GM18499 (cell line): ENCODE results near the gene DUSP22.
"Not testable (repeated sequence)": the region's sequence is repeated elsewhere in the genome, so short reads cannot be mapped to it uniquely, and the experiment has no call there.

Experiments
- ATAC-seq: cut with Tn5 transposase; IDR thresholded peaks from one replicate; pipeline ENCODE4 v1.9.1; 2021; ENCODE audit warnings: moderate number of reproducible peaks; ENCODE audit not compliant: insufficient read depth, unreplicated experiment

DUSP22 gene

DNA sequence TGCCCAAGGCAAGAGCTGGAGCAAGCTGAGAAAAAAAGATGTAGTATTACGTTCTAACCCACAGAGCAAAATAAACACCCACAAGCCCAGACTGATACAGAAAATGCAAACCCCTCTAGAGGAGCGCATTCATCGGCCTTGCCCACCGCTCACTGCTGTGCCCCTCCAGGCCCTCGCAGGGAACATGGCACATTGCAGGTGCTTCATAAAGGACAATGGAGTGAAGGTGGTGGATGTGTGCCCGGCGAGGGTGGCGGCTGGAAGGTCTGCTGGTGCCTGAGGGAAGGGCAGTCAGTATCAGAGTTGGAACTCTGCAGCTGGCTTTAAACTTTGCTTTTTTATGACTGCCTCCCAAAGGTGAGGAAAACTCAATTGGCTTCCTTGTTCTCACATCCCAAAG is 80.7 kb downstream of the DUSP22 start:
- ATAC-seq, result no peak

DNA sequence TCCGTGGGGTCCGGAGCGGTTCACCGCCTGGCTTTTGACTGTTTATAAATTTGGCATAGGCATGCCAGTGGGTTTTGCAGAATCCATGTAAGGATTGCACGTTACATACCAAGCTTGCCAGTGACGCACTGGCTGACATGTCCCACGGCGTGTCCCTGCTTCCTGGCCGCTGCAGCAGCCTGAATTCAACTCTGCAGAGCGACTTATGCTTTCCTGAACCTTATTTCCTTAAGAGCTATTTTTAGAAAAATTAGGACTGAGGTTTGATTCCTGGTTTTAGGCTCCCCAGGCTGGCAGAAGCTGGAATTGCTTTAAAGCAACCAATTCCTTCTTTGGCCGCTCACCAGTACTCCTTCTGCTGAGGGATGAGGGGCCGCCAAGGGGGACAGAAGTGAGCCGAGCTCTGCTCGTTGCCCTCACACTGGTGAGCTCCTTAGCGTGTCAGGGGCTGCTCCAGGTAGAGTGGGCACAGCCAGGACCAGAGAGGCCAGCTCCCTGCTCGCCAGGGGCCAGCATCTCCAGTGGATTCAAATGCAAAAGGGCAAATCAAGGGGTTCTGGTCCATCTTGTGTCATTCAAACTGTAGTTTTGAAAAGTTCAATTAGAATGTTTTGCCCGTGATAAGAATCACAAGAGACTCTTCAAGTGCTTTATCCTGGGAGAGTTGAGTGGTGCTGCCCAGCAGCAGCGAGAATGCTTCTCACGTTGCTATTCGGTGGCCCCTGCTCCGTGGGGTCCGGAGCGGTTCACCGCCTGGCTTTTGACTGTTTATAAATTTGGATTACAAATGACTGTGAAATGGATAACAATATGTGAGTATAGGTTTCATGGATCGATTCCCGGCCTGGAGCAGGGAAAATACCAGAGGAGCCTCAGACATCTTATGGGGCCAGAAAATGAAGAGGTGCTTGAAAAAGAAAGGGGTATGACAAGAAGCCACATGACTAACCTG is 81.8 kb downstream of the DUSP22 start:
- ATAC-seq, result no peak

DNA sequence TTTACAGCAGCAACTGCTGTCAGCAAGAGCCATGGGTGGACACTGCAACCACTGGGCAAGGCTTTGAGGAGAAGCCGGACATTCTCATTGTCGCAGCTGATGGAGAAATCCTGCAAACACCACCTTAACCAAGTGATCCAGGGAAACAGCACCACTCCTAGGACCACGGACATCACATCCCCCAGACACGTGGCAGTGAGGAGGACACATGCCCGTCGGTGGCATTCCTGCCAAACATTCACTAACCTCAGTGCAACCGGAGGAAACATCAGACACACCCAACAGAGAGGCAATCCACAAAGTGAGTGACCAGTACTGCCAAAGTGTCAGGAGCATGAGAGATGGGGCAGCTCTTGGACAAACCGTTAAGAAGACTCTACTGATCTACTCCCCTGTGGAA is 82.7 kb downstream of the DUSP22 start:
- ATAC-seq, result no peak

DNA sequence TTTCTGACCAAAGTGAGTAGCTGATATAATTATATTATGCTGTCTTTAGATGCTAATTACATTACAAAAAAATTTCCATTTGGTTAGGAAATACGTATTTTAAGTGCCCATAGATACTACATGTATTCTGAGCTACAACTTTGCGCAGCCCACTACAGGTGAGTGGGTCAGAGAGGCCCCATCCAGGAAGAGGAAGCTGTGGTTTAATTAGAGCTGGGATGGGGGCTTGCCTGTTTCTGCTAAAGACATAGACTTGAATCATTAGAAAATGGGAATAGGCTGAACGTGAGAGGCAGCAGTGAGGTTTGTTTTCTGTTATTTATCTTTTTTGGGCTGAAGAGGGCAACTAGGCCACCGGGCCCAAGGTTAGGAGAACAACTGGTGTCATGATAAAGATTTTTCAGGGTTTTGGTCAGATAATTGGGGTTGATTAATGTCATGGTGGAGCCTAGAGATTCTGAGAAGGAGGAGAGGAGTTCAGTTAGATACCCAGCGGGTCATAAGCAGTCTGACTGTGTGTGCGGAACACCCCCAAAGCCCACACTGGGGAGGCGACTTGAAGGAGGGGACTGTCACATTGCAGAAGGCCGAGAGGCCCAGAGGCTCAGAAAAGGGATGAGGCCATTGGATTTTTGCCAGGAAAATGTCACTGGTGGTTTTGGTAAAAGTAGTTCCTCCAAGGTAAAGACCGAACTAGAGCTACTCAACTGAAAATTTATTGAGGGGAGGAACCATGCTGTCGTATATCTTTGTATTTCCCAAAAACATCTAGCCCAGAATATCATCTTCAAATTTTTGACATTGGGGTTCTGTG is 84.7 kb downstream of the DUSP22 start:
- ATAC-seq, result no peak

DNA sequence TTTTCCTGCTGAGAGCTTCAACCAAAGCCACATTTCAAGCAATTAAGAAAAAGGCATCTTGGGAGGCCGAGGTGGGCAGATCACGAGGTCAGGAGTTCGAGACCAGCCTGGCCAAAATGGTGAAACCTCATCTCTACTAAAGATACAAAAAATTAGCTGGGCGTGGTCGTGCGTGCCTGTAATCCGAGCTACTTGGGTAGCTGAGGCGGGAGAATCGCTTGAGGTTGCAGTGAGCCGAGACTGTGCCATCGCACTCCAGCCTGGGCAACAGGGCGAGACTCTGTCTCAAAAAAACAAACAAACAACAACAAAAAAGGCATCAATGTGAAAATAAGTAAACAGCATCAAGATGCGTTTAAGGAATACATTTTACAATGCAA is 85.3 kb downstream of the DUSP22 start:
- ATAC-seq, result not testable (repeated sequence)

DNA sequence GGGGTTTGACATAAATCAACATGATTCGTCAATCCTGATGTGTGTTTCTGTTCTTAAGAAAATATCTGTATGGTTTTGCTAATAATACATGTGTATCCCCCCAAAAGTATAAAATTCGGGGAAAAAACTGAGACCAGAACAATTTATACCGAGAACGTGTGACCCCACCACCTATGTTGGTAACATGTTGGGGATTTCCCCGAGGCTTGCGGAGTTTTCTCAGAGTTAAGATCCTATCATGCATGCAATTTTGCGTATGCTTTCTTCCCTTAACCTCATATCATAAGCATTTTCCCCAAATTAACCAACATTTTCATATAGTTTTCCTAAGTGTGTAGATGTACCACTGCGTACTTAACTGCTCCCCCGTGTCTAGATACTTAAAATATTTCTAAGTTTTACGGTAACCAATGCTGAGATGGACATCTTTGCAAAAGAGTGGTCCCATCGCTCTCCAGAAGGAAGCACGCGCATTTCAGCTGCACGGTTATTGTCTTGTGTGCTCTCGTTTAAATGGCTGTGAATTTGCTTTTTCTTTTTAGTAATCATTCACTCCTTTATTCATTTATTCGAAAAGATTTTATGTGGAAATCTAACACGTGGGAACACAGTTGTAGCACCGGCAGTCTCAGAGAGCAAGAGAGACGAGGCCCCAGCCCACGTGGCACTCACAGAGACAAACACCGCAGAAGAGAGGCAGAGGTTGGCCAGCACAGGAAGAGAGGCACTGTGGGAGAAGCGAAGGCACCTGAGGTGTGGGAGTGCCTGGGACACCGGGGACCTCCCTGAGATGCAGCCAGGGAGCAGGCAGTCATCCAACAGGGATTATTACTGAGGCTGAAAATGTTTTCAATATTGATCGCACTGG is 86.0 kb downstream of the DUSP22 start:
- ATAC-seq, result no peak

DNA sequence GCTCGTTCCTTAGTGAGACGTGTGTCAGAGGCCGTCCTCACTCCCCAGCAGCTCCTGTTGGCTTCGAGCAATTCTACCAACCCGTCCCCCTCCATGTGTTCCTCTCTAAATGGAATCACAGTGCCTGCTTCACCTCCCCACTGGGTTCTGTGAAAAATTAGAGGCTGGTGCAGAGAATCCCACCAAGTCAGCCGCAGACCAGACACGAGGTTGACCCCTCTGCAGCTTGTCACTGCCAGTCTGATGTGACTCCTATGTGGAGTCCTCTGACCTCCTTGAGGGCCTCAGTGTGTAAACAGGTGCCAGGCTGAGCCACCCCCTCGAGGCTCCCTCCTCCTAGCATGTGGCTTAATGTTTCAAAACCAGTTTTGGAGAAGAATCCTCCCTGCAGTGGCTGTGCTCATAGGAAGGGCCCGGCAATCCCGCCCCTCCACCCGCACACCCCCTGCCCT is 86.7 kb downstream of the DUSP22 start:
- no peak for ATAC-seq

DNA sequence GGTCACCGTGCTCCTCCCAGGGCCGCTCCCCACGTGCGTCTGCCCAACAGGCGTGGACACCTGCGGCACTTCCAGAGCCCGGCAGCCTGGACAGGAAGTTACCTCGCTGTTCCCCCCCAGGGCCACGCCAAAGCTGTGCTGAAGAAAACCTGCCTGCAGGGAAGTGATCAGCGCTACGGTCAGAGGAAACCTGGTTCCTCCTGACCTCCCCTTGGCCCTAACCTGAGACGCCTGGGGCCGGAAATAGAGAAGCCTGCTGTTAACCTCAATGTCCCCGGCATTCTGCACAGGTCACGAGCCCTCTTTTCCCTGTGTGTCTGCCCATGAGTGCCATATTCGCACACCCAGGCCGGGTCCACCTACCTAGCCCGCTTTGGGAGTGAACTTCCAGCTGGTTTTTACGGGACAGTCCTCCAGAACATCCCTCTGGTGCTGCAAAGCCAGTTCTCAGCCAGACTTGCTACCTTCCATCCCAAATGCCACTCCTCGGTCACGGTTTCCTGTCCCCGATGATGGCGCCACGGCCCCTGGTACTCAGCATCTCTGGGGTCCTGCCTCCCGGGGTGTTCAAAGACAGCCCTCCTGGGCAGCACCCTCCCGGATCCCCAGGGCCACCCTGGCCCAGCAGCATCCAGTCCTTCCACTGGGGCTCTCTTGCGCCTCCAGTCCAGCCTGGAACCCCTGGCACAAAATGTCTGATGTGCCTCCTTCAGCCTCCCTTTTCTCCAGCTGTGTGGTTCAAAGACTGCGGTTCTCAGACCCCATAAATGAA is 87.3 kb downstream of the DUSP22 start:
- ATAC-seq, result no peak

DNA sequence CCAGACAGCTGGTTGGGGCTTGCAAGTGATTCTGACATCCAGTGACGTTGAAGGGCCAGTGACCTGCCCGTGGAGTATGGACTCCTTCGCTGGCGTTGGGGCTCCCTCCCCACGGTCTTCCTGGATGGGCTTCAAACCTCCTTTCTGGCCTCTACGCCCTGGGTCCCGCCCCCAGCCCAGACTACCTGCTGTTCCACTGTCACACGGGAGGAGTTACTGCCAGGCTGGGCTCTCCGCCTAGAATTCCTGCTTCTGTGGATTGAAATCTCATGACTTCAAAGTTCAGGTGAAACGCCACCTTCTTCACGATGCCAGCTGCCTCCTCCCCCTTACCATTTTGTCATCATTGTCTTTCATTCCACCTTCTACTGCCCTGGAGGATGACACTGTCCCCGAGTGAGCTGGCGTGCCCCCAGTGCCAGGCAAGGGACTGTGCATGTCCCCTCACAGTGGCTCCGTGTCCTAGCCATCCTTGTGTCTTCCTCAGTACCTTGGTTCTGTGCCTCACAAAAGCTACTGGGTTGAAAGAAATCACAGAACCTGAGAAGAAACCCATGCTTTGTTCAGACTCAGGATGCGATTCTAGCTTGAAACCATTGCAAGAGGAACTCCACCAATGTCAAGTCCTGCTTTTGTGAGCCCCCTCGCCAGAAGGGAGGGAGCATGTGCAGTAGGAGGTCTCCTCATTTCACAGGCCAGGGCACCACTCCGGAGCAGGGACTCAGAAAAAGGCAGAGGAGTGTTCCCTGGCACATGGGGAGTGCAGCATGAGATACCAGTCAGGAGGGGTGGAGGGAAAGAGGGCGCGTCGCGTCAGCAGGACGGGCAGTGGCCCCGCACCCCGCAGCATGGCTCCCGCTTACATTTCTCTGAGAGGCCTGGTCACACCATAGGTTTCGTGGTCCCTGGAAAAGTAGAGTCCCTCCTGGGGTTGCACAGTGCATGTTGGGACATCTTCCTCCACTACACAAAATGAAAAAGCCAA is 88.2 kb downstream of the DUSP22 start:
- no peak for ATAC-seq

DNA sequence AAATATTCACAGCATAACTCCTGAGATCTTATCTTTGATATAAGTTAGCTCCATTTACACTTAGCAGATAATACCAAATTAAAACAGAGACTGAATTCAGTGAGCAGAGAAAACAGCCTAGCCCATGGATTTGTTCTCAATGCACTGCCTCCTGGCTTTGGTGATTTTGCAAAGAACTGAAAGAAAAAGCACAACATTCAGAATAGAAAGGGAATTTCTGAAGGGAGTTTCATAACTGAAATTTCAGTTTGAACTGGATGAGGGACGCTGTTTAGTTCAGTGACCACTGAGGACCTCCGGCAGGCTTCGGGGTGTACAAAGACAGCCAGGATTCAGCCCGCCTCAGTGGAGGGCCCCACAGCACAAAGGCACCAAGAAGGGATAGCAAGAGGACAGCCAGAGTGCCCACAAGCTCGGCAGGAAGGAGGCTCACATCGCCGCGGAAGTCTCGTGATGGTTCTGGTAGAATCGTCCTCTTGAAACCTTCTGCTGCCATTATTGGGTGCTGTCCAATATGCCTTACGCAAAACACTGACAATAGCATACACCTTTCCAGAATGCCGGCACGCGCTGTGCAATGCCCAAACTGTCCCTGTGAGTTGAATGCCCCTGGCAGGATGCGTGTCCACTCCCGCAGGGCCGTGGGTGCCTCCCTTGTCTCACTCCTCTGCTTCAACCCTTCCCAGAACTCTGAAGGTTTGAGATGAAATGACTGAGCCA is 89.6 kb downstream of the DUSP22 start:
- ATAC-seq, result no peak

DNA sequence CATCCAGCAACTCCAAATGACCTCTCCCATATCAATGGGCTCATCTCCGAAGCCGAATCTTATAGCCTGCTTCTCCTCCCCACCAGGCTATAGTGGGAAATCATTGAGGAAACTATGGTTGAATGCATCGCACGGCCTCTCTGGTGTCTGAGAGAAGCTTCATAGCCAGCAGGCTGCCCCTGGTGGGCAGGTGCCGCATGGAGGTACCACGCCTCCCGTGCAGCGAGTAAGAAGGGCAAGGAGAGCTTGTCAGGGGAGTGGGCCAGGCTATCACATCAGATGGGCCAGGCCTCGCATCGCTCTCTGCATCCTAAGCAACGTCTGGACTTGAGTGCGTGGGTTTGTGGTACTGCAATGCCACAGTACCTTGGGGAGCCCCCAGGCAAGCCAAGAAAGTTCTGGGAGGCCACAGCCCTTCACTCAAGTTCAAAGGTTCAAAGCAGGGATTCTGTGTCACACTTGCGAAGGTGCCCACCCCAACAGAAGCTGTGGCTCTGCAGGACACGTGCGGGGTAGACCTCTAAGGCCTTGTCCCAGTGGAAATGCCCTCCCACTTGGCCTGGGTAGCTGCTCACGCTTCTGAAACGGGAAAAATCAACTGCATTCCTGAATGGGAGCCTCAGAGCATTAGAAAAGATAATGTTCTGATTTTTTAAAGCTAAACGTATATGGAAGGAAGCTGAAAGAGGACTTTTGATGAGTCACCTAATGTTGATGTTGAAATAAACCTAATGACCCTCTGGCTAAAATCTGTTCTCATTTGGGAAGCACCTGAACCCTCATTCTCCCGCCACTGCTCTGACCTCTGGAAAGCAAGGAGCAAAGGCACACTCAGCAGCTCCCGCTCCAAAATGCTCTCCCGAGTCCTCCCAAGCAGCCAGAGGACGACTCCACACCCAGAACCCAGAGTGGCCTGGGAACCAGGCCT is 90.9 kb downstream of the DUSP22 start:
- ATAC-seq, result no peak

DNA sequence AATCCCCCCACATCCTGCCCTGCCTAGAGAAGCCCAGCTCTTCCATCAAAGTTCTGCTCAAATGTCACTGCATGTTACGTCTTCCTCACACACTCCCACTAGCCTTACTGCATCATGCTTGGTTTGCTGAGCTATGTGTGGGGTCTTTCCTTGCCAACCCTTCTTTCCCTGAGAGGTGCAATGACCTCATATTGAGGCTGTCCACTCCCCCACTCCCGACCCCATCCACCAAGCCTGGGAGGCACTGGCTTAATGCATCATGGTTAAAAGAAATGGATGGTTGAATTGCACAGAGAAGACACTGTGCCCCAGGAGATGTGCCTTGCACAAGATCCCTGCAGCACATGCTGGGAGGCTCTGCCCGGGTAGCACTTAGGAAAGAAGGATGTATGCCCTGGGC is 91.6 kb downstream of the DUSP22 start:
- ATAC-seq, result no peak

DNA sequence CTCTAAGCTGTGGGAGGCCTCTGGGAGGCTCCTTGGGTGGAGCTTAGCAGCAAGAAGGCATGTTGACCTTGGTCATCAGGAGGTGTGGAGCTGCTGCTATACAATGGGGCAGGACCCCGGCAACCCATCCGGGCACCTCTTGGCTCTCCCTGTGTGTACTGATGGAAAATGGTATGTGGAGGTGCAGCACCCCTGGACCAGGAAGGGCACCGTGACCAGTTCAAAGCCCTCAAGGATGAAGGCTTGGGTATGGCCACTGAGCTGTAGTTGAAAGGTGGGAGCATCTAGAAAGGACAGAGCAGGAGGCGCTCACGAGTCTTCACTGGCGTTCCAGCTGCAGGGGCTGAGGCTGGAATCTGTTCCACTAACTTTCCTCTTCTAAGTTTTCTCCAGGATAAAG is 92.6 kb downstream of the DUSP22 start:
- no peak for ATAC-seq

DNA sequence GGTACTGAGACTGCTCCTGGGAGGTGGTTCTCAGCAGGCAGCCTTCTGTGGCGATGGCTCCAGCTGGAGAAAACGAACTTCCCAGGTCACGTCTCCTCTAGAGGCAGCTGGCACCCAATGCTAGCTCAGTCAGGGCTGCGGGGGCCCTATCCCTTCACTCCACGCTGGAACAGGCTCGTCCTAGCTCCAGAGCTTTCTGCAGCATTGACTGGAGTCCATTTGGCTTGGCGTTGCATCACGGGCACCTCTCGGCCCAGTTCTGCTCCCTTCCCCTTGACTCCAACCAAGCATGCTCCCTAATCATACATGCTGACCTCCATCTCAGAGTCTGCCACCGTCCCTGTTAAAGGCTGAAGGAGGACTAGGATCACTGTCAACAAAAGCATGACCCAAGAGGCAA is 93.3 kb downstream of the DUSP22 start:
- no peak for ATAC-seq

DNA sequence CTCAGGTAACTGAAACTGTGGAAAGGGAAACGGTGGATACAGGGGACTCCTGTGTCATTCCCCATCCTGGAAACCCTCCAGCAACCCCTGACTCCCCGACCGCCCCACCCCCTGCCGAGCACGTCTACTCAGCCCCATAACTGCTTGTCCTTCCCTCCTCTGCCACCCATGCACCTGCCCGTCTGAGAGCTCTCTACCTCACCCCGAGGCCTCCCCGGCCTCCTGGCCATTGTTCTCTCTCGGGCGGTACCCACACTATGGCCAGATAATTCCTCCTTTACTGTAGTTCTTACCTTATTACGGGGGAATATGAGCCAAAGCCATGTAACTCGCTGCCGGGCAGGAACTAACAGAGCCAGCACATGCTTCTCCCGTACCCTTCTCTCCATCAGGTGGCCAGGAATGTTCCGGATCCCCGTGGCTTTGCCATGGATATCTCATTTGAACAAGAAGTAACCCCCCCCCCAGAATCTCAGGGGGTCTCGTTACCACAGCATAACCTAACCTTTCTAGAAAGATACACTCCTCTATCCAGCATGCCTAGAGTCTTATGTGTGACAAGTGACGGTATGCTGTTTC is 94.5 kb downstream of the DUSP22 start:
- ATAC-seq, result no peak

DNA sequence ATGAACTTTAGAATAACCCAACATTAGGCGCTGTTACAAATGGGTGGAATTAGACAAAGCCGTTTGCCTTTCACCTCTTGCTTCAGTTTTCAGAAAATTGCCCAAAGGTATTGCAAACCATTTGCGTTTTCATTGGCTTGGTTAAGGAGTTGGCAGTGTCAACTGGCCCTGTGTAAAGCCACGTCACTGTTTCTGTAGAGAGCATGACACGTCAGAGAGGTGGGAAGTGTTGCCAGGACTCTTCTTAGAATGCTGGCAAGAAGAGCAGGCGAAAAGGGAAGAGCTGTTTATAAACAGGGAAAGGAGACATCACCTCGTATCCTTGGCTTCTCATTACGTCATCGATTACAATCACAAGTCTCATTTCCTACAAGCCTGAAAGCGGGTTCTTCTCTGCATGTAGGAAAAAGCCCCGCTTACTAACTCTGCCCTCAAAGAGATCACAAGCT is 95.0 kb downstream of the DUSP22 start:
- ATAC-seq, result no peak
